ENCODE data around the gene CCDC54.
"Not testable (repeated sequence)": the region's sequence is repeated elsewhere in the genome, so short reads cannot be mapped to it uniquely, and the experiment has no call there.

CCDC54 gene

GRCh38 chr3:107377151-107377550 is at the start of gene CCDC54:
Gene CCDC54 (plus strand): TSS chr3:107377439. CDS start chr3:107377588, 149 bp downstream.
- Histone ChIP-seq H3K4me3 (ENCODE audit: low read depth, low read length) (no peak within 1 kb of the TSS), H3K27me3 (ENCODE audit: control insufficient read depth, insufficient read depth, low read length) (no peaks in the 10 kb centered on the region), H3K36me3 (ENCODE audit: control insufficient read depth, insufficient read depth, low read length) (no peaks in the 10 kb centered on the region), H3K4me1 (ENCODE audit: control insufficient read depth, insufficient read depth, low read length) (peaks cover 3% of the 10 kb centered on the region; the same call in 1 of the 2 replicates), H3K9me3 (ENCODE audit: control insufficient read depth, insufficient read depth, low read length) (no peaks in the 10 kb centered on the region), H3K27ac (ENCODE audit: low read depth, low read length) (no peak within 1 kb of the TSS), H3K9ac (ENCODE audit: low read depth, low read length) (no peak within 1 kb of the TSS)

GRCh38 chr3:107328069-107328468 is 49.2 kb upstream of the CCDC54 start:
- Histone ChIP-seq H3K4me1 (ENCODE audit: control insufficient read depth, insufficient read depth, low read length) (no peaks in the 10 kb centered on the region), H3K9ac (ENCODE audit: low read depth, low read length) (no peak overlapping the region), H3K27me3 (ENCODE audit: control insufficient read depth, insufficient read depth, low read length) (no peaks in the 10 kb centered on the region), H3K27ac (ENCODE audit: low read depth, low read length) (no peak overlapping the region), H3K4me3 (ENCODE audit: low read depth, low read length) (no peak overlapping the region), H3K9me3 (ENCODE audit: control insufficient read depth, insufficient read depth, low read length) (no peaks in the 10 kb centered on the region), H3K36me3 (ENCODE audit: control insufficient read depth, insufficient read depth, low read length) (no peaks in the 10 kb centered on the region)

- Histone ChIP-seq H3K36me3 (ENCODE audit: control insufficient read depth, insufficient read depth, low read length) (no peaks in the 10 kb centered on the region), H3K4me1 (ENCODE audit: control insufficient read depth, insufficient read depth, low read length) (no peaks in the 10 kb centered on the region), H3K9me3 (ENCODE audit: control insufficient read depth, insufficient read depth, low read length) (peaks cover 3% of the 10 kb centered on the region; the same call in 1 of the 2 replicates), H3K27ac (ENCODE audit: low read depth, low read length) (no peak overlapping the region), H3K9ac (ENCODE audit: low read depth, low read length) (no peak overlapping the region), H3K27me3 (ENCODE audit: control insufficient read depth, insufficient read depth, low read length) (no peaks in the 10 kb centered on the region), H3K4me3 (ENCODE audit: low read depth, low read length) (no peak overlapping the region)
Observed at GRCh38 chr3:107329088-107329487, 48.2 kb upstream of the CCDC54 start.

- H3K36me3 ChIP-seq (ENCODE audit: control insufficient read depth, insufficient read depth, low read length); H3K4me3 ChIP-seq (ENCODE audit: low read depth, low read length); H3K9me3 ChIP-seq (ENCODE audit: control insufficient read depth, insufficient read depth, low read length): not testable (repeated sequence)
Observed at GRCh38 chr3:107339690-107340089, 37.5 kb upstream of the CCDC54 start.

DNA sequence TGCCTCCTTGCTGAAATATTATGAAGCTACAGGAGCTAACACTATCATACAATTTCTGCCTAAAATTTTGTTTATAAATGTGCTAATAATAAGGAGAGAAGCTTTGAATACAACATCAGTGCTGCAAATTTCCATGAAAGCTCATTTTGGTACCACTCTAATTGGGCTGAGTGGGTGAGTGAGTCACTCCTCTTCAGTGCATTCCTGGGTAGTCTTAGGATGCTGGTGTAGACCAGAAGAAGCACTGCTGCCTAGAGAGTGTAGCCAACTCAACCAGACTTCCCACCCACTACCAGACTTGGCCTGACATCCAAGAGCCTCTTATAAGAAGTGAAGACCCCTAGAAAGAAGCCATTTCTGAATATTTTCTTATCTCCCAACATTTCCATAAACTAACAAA is 32.5 kb upstream of the CCDC54 start:
- H3K4me1 ChIP-seq (ENCODE audit: control insufficient read depth, insufficient read depth, low read length) = no peaks in the 10 kb centered on the region; the same call in 1 of the 2 replicates
- no peak overlapping the region for H3K27ac ChIP-seq (ENCODE audit: low read depth, low read length)
- H3K36me3 ChIP-seq (ENCODE audit: control insufficient read depth, insufficient read depth, low read length) = no peaks in the 10 kb centered on the region
- H3K27me3 ChIP-seq (ENCODE audit: control insufficient read depth, insufficient read depth, low read length) = no peaks in the 10 kb centered on the region
- no peak overlapping the region for H3K4me3 ChIP-seq (ENCODE audit: low read depth, low read length)
- no peak overlapping the region for H3K9ac ChIP-seq (ENCODE audit: low read depth, low read length)
- H3K9me3 ChIP-seq (ENCODE audit: control insufficient read depth, insufficient read depth, low read length) = no peaks in the 10 kb centered on the region

More at GRCh38 chr3:107339690-107340089, 37.5 kb upstream of the CCDC54 start:
- H3K27me3 ChIP-seq (ENCODE audit: control insufficient read depth, insufficient read depth, low read length); H3K9ac ChIP-seq (ENCODE audit: low read depth, low read length); H3K27ac ChIP-seq (ENCODE audit: low read depth, low read length); H3K4me1 ChIP-seq (ENCODE audit: control insufficient read depth, insufficient read depth, low read length): not testable (repeated sequence)

- Histone ChIP-seq H3K36me3 (ENCODE audit: control insufficient read depth, insufficient read depth, low read length) (no peaks in the 10 kb centered on the region), H3K4me1 (ENCODE audit: control insufficient read depth, insufficient read depth, low read length) (no peaks in the 10 kb centered on the region; the same call in 1 of the 2 replicates), H3K27ac (ENCODE audit: low read depth, low read length) (no peak overlapping the region), H3K27me3 (ENCODE audit: control insufficient read depth, insufficient read depth, low read length) (no peaks in the 10 kb centered on the region), H3K9ac (ENCODE audit: low read depth, low read length) (no peak overlapping the region), H3K9me3 (ENCODE audit: control insufficient read depth, insufficient read depth, low read length) (no peaks in the 10 kb centered on the region), H3K4me3 (ENCODE audit: low read depth, low read length) (no peak overlapping the region)
Observed at GRCh38 chr3:107345822-107346405, 31.3 kb upstream of the CCDC54 start.

GRCh38 chr3:107346564-107346963 is 30.7 kb upstream of the CCDC54 start:
- no peak overlapping the region for H3K9ac ChIP-seq (ENCODE audit: low read depth, low read length)
- H3K9me3 ChIP-seq (ENCODE audit: control insufficient read depth, insufficient read depth, low read length) = no peaks in the 10 kb centered on the region
- H3K27ac ChIP-seq (ENCODE audit: low read depth, low read length) = no peak overlapping the region
- H3K27me3 ChIP-seq (ENCODE audit: control insufficient read depth, insufficient read depth, low read length) = no peaks in the 10 kb centered on the region
- no peak overlapping the region for H3K4me3 ChIP-seq (ENCODE audit: low read depth, low read length)
- H3K36me3 ChIP-seq (ENCODE audit: control insufficient read depth, insufficient read depth, low read length) = no peaks in the 10 kb centered on the region
- H3K4me1 ChIP-seq (ENCODE audit: control insufficient read depth, insufficient read depth, low read length) = no peaks in the 10 kb centered on the region; the same call in 1 of the 2 replicates

DNA sequence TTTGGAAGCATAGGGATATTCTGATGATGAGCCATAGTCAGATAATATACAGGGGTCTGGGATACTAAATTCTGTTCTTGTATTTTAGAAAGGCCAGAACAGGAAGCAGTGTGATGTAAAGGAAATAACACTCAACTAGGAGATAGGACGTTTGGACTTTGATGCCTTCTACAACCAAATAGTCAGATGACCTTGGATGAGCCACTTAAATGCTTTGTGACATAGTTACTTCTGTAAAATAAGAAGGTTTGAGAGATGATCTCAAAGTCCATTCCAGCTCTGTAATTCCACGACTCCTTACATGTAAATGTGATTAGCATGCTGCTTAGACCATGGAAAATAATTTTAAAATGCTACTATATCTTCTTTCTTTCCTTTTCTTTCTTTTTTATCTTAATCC is 29.5 kb upstream of the CCDC54 start:
- Histone ChIP-seq H3K27ac (ENCODE audit: low read depth, low read length) (no peak overlapping the region), H3K4me3 (ENCODE audit: low read depth, low read length) (no peak overlapping the region), H3K27me3 (ENCODE audit: control insufficient read depth, insufficient read depth, low read length) (no peaks in the 10 kb centered on the region)

GRCh38 chr3:107356706-107357105 is 20.5 kb upstream of the CCDC54 start:
- Histone ChIP-seq H3K27me3 (ENCODE audit: control insufficient read depth, insufficient read depth, low read length) (no peaks in the 10 kb centered on the region), H3K9ac (ENCODE audit: low read depth, low read length) (no peak overlapping the region), H3K4me3 (ENCODE audit: low read depth, low read length) (no peak overlapping the region), H3K4me1 (ENCODE audit: control insufficient read depth, insufficient read depth, low read length) (no peaks in the 10 kb centered on the region), H3K27ac (ENCODE audit: low read depth, low read length) (no peak overlapping the region), H3K9me3 (ENCODE audit: control insufficient read depth, insufficient read depth, low read length) (no peaks in the 10 kb centered on the region), H3K36me3 (ENCODE audit: control insufficient read depth, insufficient read depth, low read length) (no peaks in the 10 kb centered on the region)

More for the DNA sequence above, 29.5 kb upstream of the CCDC54 start:
- Histone ChIP-seq H3K9me3 (ENCODE audit: control insufficient read depth, insufficient read depth, low read length) (no peaks in the 10 kb centered on the region), H3K36me3 (ENCODE audit: control insufficient read depth, insufficient read depth, low read length) (no peaks in the 10 kb centered on the region), H3K4me1 (ENCODE audit: control insufficient read depth, insufficient read depth, low read length) (no peaks in the 10 kb centered on the region; the same call in 1 of the 2 replicates), H3K9ac (ENCODE audit: low read depth, low read length) (no peak overlapping the region)

DNA sequence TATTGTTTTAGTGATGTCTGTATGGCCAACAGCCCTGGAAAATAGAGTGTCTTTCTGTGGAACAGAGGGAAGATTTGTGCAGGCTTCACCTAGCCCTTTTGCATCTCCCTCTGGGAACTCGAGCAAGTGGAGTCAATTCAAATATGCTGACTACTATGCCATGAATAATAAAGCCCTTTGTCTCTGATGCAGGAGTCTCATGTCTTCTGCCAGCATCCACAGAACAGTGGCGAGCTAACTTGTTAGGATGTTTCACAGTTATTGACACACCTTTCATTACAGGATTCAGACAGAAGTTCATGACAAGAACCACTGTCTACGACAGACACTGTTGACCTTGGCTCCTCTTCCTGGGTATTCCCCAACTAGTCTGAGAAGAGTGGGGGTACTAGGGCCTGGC is 15.6 kb upstream of the CCDC54 start:
- Histone ChIP-seq H3K9me3 (ENCODE audit: control insufficient read depth, insufficient read depth, low read length) (no peaks in the 10 kb centered on the region), H3K36me3 (ENCODE audit: control insufficient read depth, insufficient read depth, low read length) (no peaks in the 10 kb centered on the region), H3K27ac (ENCODE audit: low read depth, low read length) (no peak overlapping the region), H3K4me1 (ENCODE audit: control insufficient read depth, insufficient read depth, low read length) (peaks cover 4% of the 10 kb centered on the region), H3K27me3 (ENCODE audit: control insufficient read depth, insufficient read depth, low read length) (no peaks in the 10 kb centered on the region), H3K4me3 (ENCODE audit: low read depth, low read length) (no peak overlapping the region), H3K9ac (ENCODE audit: low read depth, low read length) (no peak overlapping the region)

GRCh38 chr3:107365051-107365450 is 12.2 kb upstream of the CCDC54 start:
- H3K36me3 ChIP-seq (ENCODE audit: control insufficient read depth, insufficient read depth, low read length) = no peaks in the 10 kb centered on the region
- H3K9ac ChIP-seq (ENCODE audit: low read depth, low read length) = no peak overlapping the region
- H3K4me1 ChIP-seq (ENCODE audit: control insufficient read depth, insufficient read depth, low read length) = peaks cover 18% of the 10 kb centered on the region
- H3K4me3 ChIP-seq (ENCODE audit: low read depth, low read length) = no peak overlapping the region
- no peak overlapping the region for H3K27ac ChIP-seq (ENCODE audit: low read depth, low read length)
- H3K9me3 ChIP-seq (ENCODE audit: control insufficient read depth, insufficient read depth, low read length) = peaks cover 4% of the 10 kb centered on the region; the same call in 1 of the 2 replicates
- H3K27me3 ChIP-seq (ENCODE audit: control insufficient read depth, insufficient read depth, low read length) = no peaks in the 10 kb centered on the region

Data from HUES48 (cell line).